HG02763 (cell line): ENCODE data around the gene LHCGR.

Experiments used
- ATAC-seq: cut with Tn5 transposase; IDR thresholded peaks from one replicate; pipeline ENCODE4 v1.9.1; 2021; ENCODE audit warnings: mild to moderate bottlenecking, moderate library complexity; ENCODE audit not compliant: unreplicated experiment

Gene LHCGR

DNA sequence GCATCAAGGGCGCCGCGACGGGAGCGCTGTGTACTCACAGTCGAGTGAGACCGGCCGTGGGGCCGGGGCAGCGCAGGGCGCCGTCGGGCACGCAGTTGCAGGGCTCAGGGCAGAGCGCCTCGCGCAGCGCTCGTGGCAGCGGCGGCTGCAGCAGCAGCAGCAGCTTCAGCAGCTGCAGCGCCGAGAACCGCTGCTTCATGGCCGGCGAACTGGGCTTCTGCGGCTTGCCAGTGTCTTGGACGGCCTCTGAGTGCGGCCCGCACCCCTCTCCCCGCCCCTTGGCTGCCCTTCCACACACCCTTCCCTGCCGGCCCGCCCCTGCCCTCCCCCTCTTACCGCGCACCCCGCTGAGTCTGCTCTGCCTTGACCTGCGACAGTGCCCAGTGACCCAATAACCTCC, at the start of gene LHCGR:
TSS of gene LHCGR (minus strand) at position 252 of the 400 bp plus-strand sequence. CDS start at position 199, 53 bp downstream.
- ATAC-seq = no peak

DNA sequence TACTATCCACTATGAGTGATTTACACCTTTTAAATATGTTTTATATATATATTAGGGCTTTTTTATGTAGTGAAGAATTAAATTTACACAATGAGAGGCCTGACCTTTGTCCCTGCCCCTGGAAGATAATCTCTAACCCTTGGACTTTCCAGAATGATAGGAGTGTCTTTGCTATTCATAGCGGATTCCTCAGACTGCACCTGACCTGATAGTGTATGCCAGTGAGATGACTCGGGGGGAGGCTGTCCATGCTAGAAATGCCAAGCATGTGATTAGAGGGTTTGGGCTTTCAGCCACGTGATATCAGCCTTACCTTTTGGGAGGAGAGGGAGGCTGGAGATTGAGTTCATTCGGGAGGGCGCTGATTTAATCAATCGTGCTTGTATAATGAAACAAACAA, 44.1 kb upstream of the LHCGR start:
- no peak for ATAC-seq

DNA sequence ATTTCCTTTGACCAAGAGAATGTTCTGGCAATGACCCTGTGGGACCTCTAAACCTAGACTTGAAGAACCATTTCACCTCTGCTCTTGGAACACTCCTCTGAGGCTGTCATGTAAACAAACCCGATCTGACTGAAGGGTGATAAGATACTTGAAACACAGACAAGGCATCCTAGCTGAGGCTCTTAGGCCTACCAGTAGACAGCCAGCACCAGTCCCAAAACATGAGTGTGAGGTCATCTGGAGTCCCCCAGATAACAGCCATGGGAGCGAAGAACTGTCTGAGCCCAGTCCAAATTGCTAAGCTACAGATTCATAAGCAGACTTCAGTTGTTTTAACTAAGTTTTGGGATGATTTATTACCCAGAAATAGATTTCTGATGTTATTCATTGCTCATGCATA, 39.5 kb upstream of the LHCGR start:
- no peak for ATAC-seq

DNA sequence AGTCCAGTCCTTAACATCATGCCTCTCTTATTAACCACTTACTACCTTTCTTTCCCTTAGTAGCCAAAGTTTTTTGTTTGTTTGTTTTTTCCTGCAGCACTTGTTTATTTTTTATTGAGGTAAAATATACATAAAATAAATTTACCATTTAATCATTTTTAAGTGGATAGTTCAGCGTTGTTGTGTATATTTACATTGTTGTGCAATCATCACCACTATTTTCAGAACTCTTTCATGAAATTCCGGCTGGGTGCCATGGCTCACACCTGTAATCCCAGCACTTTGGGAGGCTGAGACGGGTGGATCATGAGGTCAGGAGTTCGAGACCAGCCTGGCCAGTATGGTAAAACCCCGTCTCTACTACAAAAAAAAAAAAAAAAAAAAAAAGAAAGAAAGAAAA, 38.1 kb upstream of the LHCGR start:
- no peak for ATAC-seq

DNA sequence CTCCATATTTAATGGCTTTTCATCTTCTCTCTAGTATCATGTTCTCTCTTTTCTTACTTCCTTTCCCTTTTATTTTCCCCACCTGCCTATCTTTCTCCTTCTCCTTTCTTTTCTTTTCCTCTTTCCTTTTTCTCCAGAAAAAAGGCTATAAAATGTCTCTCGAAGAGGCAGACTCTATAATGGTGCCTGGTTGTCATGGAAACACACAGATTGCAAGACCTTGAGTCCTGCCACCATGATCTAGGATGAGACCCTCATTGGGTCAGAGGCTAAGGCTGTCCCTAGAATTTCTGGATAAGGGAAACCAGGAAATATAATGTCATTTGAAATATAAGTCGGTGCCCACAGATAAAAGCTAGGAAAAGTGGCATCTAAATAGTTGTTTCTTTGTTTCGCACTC, 36.5 kb upstream of the LHCGR start:
- ATAC-seq = no peak

DNA sequence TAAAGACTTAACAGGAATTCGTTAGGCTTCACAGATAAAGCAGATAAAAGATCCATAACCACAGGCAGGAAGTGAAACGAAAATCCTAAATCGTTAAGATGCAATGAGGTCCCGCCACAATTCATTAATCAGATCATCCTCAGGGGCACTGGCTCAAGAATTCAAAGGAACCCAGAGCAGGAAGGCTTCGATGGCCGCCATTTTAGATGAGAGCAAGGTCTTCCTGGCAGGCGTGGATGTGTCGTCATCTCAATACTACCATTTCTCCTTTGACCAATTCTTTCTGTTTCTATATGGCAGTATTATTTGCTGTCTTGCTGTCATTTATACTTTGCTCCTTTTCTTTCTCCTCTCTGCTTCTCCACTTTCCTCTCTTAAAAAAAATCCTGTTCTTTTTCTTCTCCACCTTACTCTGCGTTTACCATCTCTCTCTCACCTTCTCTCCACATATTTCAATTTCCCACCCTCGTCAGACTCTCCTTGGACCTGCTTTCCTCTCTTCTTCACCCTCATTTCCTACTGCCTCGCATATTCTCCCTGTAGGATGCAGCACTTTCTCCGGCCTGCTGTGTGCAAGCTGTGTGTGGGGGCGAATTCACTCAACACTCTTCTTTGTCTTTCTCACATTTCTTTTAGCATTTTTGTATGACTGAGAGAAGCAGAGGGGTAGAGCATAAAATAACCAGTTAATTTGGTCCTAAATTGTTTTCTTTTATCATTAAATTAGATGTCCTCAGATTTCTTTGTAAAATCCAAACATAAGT, 35.1 kb upstream of the LHCGR start:
- ATAC-seq = no peak

DNA sequence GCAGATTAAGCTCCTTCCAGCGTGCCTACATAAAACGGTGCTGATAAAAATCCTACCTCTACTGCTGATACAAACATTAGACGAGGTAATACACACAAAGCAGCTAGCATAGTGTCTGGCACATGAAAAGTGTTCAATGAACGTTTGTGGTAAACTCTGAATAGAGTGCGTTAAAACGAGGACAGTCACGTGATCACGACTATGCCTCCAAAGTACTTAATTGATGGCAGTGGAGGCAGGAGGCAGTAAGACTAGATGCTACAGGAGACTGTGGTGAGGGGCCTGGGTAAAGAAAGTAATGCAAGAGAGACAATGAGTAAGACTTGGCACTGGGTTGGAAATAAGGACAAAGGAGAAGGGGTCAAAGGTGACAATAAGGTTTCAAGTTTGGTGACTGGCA, 32.1 kb upstream of the LHCGR start:
- no peak for ATAC-seq

DNA sequence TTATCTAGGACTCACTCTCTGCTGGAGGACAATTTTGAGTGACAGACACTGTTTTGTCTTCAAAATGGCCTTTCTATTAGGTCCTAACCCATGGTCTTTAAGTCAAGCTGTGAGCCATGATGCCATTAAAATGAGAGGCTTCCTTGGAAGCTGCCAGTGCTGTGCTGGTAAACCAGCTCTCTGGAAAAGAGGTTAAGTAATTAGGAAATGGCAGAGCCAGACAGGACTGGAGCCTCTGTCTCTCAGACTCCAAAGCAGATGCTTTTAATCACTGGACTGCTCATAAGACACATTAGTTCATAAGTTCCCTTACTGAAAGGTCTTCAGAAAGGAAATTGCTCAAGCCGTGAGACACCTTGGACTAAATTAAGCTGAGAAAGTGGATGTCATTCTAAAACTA, 25.8 kb upstream of the LHCGR start:
- no peak for ATAC-seq

DNA sequence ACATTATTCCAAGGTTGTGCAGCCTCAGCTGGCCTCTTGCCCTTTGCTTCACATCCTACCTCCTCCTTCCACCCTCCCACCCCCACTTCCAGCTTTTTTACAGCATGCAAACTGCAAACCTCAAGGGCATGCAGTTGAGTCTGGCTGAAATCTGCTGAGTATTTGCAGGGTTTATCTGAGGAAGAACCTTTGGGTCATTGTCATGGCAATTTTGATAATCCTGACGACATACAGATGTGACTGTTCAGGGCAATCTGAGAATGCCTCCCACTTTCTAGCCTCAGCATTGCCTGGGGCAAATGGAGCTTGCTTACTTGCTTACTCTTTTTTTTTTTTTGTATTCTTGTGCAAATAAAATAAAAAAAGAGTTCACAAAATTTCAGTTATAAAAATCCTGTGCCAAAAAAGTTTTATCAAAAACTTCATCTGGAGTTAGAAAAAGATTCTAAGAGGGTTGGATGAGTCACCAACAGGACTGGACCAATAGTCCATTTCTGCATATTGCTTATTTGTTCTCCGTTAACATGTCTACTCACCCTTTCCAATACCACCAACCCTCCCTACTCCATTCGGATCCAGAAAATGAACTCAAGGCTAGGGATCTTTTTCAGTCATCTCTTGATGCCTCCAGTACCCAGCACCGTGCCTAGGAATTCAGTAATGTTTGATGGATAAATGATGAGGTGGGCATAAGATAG, 23.6 kb upstream of the LHCGR start:
- ATAC-seq = no peak

DNA sequence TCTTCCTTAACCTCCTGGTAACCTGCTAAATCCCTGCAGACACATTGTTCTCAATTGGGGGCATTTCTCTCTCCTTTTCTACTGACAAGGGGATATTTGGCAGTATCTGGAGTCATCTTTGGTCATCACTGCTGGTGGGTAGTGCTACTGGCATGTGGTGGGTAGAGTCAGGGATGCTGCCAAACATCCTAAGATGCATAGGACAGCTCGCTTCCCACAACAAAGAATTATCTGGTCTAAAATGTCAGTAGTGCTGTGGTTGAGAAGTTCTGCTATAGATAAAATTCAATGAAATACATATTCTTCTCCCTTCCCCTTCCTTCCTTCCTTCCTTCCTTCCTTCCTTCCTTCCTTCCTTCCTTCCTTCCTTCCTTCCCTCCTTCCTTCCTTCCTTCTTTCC, 18.7 kb upstream of the LHCGR start:
- ATAC-seq = no peak

DNA sequence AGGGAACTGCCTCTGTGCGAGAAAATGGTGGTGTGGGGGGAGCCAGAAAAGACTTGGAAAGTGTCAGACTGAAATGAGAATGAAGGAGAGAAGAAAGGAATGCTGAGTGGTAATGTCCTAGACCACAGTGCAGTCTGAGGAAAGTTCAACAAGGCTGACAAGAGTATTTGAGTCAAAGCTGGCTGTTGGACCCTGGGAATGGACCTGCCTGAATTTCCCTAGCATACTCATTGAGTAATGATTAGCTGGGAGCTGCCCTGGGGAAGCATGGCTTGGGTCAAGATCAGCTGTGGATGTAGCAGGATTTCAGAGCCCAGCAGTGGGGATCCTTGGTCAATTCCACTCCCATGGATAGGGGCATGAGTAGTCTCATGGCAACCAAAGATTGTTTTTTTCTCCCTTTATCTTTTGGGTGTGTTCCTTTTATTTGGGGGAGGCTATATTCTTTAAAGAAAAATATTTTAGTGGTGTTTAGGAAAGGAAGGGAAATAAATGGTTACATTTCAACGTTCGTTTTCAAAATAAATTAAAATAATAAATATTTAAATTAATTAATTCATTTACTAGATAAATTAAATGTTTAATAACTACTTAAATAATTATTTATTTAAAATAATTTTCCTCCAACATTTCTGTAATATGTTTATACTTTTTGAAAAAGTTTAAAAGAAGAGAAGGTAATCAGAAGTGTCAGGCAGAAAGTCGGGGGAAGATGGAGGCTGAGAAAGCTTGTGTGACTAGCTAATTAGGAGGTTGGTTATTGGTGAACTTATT, 15.9 kb upstream of the LHCGR start:
- ATAC-seq = no peak

DNA sequence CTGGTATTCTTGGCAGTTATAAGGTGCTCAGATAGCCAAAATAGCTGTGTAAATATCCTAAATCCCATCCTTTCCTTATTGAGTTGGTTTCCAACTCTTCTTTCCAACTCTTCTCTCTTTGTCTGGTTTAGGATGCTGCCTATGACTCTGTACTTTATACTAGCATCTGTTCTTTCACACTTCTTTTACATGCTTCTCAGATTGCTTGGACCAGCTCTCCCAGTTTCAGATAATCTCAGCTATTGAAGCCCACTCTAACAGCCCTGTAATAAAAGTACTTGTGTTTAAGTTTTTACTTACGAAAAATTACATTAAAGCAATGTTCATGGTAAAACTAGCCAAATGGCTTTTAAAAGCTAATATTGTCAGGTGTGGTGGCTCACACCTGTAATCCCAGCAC, 14.7 kb upstream of the LHCGR start:
- ATAC-seq = no peak

DNA sequence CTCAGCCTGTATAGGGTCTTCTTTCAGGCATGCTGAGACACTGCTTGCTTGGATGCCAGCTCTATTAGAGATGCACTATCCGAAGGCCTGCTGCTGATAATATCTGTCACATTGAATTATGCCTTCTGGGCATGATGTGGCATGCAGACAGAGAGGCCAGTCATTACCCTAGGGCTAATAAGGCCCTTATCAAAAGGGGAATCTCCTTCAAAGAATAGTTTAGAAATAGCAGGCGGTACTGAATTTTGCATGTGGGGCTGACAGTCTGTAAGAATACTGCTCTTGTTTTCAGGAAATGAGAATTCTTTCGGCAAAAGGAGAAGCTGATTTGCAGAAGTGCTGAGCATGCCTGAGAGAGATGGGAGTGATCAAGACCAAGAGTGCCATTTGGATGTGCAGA, 13.1 kb upstream of the LHCGR start:
- no peak for ATAC-seq

DNA sequence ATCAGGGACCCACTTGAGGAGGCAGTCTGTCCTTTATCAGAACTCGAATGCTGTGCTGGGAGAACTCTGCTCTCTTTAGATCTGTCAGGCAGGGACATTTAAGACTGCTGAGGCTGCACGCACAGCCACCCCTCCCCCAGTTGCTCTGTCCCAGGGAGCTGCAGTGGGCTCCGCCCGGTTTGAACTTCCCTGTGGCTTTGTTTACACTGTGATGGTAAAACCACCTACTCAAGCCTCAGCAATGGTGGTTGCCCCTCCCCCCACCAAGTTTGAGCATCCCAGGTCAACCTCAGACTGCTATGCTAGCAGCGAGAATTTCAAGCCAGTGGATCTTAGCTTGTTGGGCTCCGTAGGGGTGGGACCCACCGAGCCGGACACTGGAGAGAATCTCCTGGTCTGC, 11.8 kb upstream of the LHCGR start:
- no peak for ATAC-seq

DNA sequence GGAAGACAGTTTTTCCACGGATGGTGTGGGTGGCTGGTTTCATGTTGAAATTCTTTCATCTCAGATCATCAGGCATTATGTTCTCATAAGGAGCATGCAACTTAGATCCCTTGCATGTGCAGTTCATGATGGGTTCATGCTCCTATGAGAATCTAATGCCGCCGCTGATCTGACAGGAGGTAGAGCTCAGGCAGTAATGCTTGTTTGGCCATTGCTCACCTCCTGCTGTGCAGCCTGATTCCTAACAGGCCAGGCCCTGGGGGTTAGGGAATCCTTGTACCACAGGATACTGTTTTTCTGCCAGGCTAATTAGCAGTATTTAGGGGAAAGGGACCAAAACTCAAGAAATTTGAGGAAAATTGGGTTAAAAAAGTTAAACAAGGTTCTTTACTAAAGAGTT, 5.3 kb upstream of the LHCGR start:
- ATAC-seq = no peak

DNA sequence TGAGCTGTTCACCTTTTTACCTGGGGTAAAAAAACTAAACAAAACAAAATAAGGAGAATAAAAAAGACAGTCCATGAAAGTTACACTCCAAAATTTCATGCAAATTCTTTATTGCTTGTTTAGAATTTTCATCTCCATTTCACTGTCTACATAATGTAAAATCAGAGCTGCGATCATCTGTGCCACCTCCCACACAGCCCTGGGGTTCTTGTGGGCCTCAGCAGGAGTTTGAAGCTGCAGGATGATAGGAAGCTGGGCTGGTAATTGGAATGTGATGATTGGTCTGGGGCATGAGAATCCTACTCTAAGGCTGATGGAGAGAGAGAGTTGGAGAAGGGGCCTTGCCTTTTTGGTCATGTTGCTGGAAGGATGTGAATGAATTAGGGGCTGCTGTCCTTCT, 4.2 kb upstream of the LHCGR start:
- ATAC-seq = no peak

DNA sequence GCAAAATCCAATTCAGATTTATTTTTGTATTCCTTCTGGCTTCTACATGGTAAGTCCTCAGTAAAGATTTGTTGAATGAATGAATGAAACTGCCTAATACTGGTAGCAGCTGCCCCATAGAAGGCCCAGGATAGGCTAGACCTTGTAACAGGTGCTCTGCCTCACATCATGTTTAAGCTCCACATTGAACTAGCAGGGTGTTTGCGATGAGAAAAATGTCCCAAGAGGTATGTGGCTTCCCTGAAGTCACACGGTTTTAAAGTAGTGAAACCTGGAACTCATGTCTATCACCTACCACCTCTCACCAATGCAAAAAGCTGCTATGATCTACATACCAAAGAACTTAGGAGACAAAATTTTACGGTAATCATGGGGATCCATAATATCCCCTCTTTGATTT, 765 bp upstream of the LHCGR start:
- no peak for ATAC-seq

DNA sequence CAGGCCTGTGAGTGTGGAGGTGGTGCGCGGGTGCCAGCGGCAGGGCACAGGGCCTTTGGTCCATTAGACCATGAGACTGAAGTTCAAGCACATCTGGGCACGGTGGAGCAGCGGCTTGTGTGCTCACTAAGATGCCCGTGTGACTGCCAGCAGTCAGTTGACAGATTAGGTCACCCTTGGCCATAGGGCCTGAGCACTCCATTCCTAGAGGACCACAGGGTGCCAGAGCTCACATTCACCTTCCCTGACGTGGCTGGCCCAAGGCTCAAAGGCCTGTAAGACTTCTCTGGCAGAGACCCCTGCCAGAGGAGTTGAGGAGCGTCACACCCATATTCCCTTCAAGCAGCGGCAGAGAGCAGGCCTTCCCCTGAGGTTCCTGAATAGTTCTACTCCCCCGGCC, 650 bp downstream of the LHCGR start:
- ATAC-seq = no peak

DNA sequence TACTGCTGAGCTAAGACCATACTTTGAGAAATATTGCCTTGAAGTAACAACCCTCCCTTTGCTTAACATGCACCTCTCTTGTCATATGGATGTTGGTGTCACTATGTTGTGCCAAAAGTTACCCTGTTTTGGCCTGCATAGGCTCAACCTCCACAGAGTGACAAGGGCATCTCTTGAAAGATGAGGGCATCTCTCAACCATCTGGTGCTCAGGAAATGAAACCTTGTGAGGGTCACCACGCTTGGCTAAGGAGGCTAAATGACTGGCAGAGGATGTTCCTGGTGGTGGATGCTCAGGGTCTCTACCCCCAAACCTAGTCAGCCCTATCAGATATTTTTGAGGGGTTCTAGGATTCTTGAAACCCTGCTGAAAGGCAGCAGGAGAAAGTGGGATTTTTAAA, 2.3 kb downstream of the LHCGR start:
- no peak for ATAC-seq

DNA sequence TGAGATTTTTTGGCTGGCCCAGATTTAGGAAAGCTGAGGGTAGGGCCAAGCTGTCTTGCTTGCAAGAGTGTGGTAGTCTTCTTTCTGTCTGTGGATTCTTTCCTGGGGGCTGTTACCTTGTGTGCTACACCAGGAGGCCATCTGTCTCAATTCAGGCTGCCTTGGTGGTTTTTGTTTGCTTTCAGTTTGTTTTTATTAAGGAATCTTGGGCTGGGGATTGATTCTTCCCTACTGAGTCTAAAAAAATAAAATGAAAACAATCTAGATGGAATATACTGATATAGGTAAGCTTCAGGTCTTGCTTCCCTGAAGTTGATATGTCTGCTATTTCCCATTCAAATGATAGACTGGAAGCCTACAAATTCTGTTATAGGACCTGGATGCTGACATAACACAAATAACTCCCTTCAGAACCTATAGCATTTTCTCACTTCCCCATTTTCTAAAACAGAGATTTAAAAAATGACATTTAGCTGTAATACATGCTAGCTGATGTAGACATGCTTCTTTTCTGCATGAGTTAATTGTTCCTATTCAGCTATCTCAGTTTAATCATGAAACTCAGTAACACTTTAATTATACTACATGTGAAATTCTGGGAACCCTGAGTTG, 5.3 kb downstream of the LHCGR start:
- ATAC-seq = peak; percentile 56

DNA sequence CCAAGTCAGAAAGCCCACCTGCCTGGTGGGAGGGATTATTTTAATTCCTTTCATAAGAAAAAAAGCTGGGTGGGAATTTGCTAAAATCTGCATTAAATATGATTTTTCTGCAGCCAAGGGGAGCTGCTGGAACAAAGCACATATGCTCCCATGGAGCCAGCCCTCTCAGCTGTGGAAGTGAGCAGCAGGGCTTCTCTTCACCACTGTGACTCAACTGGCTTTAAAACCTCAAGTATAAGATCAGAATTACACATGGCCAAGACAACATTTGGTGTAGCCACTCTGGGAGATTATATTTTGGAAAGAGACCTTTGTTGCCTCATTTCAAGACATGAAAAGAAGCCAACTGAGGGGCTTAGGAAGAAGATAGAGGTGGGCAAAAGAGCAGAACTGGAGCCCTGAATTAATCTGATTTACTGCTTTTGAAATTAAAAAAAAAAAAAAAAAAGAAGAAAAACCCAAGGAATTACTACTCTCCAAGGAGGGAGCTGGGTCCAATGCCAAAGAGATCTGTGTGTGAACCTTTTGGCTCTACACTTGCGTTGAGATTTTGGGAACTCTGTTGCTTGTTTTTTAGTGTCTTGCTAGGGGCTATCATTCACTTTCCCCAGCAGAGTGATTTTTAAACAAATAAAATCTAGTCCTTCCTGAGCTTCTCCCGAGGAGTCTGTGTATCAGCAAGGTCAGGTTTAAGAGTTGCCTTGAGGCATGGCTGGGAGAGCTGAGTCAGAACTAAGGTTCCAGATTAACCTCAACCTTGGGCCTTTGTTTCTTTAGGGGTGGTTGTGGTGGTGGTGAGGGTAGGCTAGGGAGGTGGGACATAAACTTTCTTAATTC, 6.0 kb downstream of the LHCGR start:
- peak; percentile 49 for ATAC-seq
